Measurements from ENCODE around the gene VWF. TPM values are rescaled to one million over a fixed set of nuclear protein-coding genes. Genes with fewer than 3 reads are reported as not detected.

VWF gene
- total RNA-seq, 1 donor from 2014 or later: 0.05 TPM

DNA sequence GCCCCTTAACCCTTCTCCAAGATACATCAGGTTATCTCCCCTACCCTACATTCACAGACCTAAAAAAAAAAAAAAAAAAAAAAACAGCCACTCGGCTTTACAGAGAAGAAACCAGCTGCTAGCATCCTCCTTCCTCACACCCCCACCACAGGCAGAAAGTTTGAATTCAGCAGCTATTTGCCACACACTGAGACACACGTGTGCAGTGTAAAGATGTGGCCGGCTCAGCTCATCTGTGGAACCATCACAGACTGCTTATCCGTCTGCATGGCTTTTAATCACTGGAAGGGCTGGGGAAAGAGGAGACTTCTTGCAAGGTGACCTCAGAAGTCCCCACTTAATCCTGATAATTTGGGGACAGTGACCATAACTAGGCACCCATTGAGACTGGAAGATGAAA, 50.0 kb downstream of the VWF start:
- TF ChIP-seq, protein P1, sequence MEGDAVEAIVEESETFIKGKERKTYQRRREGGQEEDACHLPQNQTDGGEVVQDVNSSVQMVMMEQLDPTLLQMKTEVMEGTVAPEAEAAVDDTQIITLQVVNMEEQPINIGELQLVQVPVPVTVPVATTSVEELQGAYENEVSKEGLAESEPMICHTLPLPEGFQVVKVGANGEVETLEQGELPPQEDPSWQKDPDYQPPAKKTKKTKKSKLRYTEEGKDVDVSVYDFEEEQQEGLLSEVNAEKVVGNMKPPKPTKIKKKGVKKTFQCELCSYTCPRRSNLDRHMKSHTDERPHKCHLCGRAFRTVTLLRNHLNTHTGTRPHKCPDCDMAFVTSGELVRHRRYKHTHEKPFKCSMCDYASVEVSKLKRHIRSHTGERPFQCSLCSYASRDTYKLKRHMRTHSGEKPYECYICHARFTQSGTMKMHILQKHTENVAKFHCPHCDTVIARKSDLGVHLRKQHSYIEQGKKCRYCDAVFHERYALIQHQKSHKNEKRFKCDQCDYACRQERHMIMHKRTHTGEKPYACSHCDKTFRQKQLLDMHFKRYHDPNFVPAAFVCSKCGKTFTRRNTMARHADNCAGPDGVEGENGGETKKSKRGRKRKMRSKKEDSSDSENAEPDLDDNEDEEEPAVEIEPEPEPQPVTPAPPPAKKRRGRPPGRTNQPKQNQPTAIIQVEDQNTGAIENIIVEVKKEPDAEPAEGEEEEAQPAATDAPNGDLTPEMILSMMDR (IDR thresholded peaks at IDR 0.05): no peak
- no peak overlapping the region for H3K27ac Mint-ChIP-seq (ENCODE audit: unreplicated experiment)
- H3K9me3 Mint-ChIP-seq (ENCODE audit: low read depth): no peaks in the 10 kb centered on the region
- peaks cover 29% of the 10 kb centered on the region for H3K4me1 Mint-ChIP-seq (ENCODE audit: low read depth)
- H3K4me3 Mint-ChIP-seq (ENCODE audit: unreplicated experiment): peak overlapping the region; percentile 43
- peaks cover 2% of the 10 kb centered on the region for H3K36me3 Mint-ChIP-seq (ENCODE audit: low read depth)
- no peak for DNase-seq (ENCODE audit: low spot score)
- H3K27me3 Mint-ChIP-seq (ENCODE audit: low read depth): peaks cover 7% of the 10 kb centered on the region

DNA sequence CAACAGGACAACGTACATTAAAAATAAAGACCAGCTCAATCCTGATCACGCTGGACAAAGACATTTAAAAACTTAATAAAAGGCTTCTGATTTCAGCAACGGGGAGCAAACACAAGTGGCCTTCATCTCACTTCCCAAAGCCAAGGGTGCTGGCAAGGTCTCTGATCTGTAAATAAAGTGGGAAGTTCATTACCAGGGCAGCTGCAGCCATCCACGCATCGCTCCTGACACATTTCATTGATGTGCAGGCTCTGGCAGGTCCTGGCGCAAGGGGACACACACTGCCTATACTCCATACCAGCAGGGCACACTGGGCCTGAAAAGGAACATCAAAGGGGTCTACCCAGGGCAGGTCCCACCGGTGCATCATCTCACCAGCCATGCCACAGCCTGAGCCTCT, 51.0 kb downstream of the VWF start:
- H3K9me3 Mint-ChIP-seq (ENCODE audit: low read depth): no peaks in the 10 kb centered on the region
- H3K4me1 Mint-ChIP-seq (ENCODE audit: low read depth): peaks cover 32% of the 10 kb centered on the region
- no peak for DNase-seq (ENCODE audit: low spot score)
- peaks cover 7% of the 10 kb centered on the region for H3K27me3 Mint-ChIP-seq (ENCODE audit: low read depth)
- TF ChIP-seq, protein P1 (IDR thresholded peaks at IDR 0.05): no peak
- H3K27ac Mint-ChIP-seq (ENCODE audit: unreplicated experiment): no peak overlapping the region
- H3K4me3 Mint-ChIP-seq (ENCODE audit: unreplicated experiment): no peak overlapping the region
- peaks cover 2% of the 10 kb centered on the region for H3K36me3 Mint-ChIP-seq (ENCODE audit: low read depth)

DNA sequence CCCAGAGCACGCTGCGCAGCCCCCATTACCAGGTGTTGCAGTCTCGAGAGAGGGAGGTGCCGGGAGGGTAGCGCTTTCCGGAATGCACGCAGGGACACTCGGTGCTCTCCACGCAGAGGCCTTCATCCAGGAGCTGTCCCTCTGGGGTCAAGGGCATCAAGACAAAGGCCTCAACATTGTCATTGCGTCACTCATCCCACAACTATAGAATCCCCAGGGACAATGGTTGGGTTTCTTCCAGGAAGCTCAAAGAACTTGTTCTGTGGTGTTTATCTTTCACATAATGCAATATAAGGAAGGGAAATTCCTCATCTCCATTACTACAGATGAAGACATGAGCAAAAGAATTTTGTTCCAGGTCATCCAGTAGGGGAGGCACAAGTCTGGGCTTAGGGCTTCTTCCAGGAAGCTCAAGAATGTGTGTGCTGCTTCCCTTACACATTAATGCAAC, 52.1 kb downstream of the VWF start:
- no peaks in the 10 kb centered on the region for H3K9me3 Mint-ChIP-seq (ENCODE audit: low read depth)
- peak overlapping the region; percentile 51 for H3K27ac Mint-ChIP-seq (ENCODE audit: unreplicated experiment)
- TF ChIP-seq, protein P1 (IDR thresholded peaks at IDR 0.05): peak; percentile 62
- H3K4me1 Mint-ChIP-seq (ENCODE audit: low read depth): peaks cover 29% of the 10 kb centered on the region
- H3K4me3 Mint-ChIP-seq (ENCODE audit: unreplicated experiment): no peak overlapping the region
- DNase-seq (ENCODE audit: low spot score): no peak
- H3K27me3 Mint-ChIP-seq (ENCODE audit: low read depth): peaks cover 7% of the 10 kb centered on the region
- peaks cover 2% of the 10 kb centered on the region for H3K36me3 Mint-ChIP-seq (ENCODE audit: low read depth)

DNA sequence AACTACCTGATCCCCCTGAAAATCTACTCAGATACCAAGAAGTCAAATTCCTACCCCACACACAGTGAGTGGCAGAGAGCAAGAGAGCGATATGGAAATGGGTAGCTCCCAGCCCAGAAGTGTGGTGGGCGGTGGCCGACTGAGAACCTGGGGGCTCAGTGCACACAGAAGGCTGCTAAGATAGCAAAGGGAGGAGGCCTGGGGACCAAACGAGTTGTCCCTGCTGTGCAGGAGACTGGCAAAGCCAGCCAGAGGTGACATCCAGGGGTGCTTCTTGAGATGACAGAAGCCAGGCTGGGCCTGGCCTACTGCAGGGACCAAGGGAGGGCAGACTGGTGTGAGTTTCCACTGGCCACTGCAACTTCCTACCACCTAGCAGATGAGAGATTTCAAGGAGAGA, 52.9 kb downstream of the VWF start:
- no peak overlapping the region for H3K4me3 Mint-ChIP-seq (ENCODE audit: unreplicated experiment)
- H3K4me1 Mint-ChIP-seq (ENCODE audit: low read depth): peaks cover 29% of the 10 kb centered on the region
- no peak for DNase-seq (ENCODE audit: low spot score)
- peaks cover 2% of the 10 kb centered on the region for H3K36me3 Mint-ChIP-seq (ENCODE audit: low read depth)
- TF ChIP-seq, protein P1 (IDR thresholded peaks at IDR 0.05): no peak
- H3K9me3 Mint-ChIP-seq (ENCODE audit: low read depth): no peaks in the 10 kb centered on the region
- H3K27me3 Mint-ChIP-seq (ENCODE audit: low read depth): peaks cover 7% of the 10 kb centered on the region
- H3K27ac Mint-ChIP-seq (ENCODE audit: unreplicated experiment): no peak overlapping the region

DNA sequence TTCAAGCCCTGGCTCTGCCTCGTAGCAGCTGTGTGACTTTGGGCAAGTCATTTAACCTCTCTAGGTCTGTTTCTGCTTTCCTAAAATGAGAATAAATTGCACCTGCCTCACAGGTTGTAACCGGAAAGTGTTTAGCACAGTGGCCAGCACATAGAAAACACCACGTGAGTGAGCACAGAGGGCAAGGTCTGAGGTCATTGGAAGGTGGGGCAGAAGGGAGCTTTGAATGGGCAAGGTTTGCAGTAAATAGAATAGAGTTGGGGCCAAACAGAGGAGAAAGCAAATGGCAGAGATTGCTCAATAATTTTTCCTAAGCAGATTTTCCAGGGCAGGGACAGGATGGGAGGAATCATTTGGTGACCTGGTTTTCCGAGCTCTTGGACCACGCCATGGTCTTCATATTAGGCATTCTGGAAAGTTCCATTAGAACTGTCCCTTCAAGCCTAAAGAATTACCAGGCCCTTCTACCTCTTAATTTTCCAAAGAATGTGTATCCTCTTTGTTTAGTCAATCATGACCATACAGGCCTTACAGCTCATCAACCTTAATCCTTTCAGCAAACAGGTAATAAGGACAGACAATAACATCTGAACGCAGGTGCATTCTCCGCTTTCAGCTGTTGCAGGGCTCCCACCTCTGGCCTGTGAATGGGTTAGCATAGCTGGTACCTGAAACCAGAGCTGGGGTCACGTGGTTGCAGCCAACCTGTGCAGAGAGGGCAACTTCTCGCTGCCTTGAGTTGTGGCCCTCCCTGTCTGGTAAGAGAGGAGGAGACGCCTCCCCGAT, 53.8 kb downstream of the VWF start:
- Mint-ChIP-seq H3K4me3 (ENCODE audit: unreplicated experiment) (no peak overlapping the region), H3K27ac (ENCODE audit: unreplicated experiment) (no peak overlapping the region), H3K27me3 (ENCODE audit: low read depth) (peaks cover 7% of the 10 kb centered on the region), H3K9me3 (ENCODE audit: low read depth) (no peaks in the 10 kb centered on the region), H3K4me1 (ENCODE audit: low read depth) (peaks cover 29% of the 10 kb centered on the region), H3K36me3 (ENCODE audit: low read depth) (peaks cover 2% of the 10 kb centered on the region)
- TF ChIP-seq, protein P1 (IDR thresholded peaks at IDR 0.05): no peak
- no peak for DNase-seq (ENCODE audit: low spot score)

Data from chondrocyte (in vitro differentiated cells).